Measurements from ENCODE around the gene KCNMB3.
"Not testable (repeated sequence)": the region's sequence is repeated elsewhere in the genome, so short reads cannot be mapped to it uniquely, and the experiment has no call there.

Gene KCNMB3

GRCh38 chr3:179250803-179251476 lies at the start of gene KCNMB3:
Gene KCNMB3, minus strand, starts transcription at chr3:179251114. Its CDS starts 124 bp downstream, at chr3:179250990.
- in situ Hi-C loops (cut with HindIII; ENCODE audit: low pct_ligation_motif_present, low pct_unique_long_range_greater_than_20kb, low sequenced_read_pairs): no loop called here
- DNase-seq: no peak

- in situ Hi-C loops (cut with HindIII; ENCODE audit: low pct_ligation_motif_present, low pct_unique_long_range_greater_than_20kb, low sequenced_read_pairs): no loop called here
- no peak for DNase-seq
Observed at GRCh38 chr3:179299999-179300613, 49.2 kb upstream of the KCNMB3 start.

- no peak for DNase-seq
- in situ Hi-C loops (cut with HindIII; ENCODE audit: low pct_ligation_motif_present, low pct_unique_long_range_greater_than_20kb, low sequenced_read_pairs): no loop called here
Observed at GRCh38 chr3:179299316-179299715, 48.4 kb upstream of the KCNMB3 start.

- in situ Hi-C loops (cut with HindIII; ENCODE audit: low pct_ligation_motif_present, low pct_unique_long_range_greater_than_20kb, low sequenced_read_pairs): no loop called here
- DNase-seq: no peak
Observed at GRCh38 chr3:179297971-179298725, 47.2 kb upstream of the KCNMB3 start.

GRCh38 chr3:179292450-179292849 lies 41.5 kb upstream of the KCNMB3 start:
- in situ Hi-C loops (cut with HindIII; ENCODE audit: low pct_ligation_motif_present, low pct_unique_long_range_greater_than_20kb, low sequenced_read_pairs): no loop called here
- DNase-seq: no peak

- in situ Hi-C loops (cut with HindIII; ENCODE audit: low pct_ligation_motif_present, low pct_unique_long_range_greater_than_20kb, low sequenced_read_pairs): no loop called here
- no peak for DNase-seq
Observed at GRCh38 chr3:179289295-179289694, 38.4 kb upstream of the KCNMB3 start.

- DNase-seq: no peak
- in situ Hi-C loops (cut with HindIII; ENCODE audit: low pct_ligation_motif_present, low pct_unique_long_range_greater_than_20kb, low sequenced_read_pairs): no loop called here
Observed at GRCh38 chr3:179288845-179289244, 37.9 kb upstream of the KCNMB3 start.

- in situ Hi-C loops (cut with HindIII; ENCODE audit: low pct_ligation_motif_present, low pct_unique_long_range_greater_than_20kb, low sequenced_read_pairs): no loop called here
- DNase-seq: no peak
Observed at GRCh38 chr3:179286331-179286730, 35.4 kb upstream of the KCNMB3 start.

GRCh38 chr3:179281825-179282224 lies 30.9 kb upstream of the KCNMB3 start:
- DNase-seq: no peak
- in situ Hi-C loops (cut with HindIII; ENCODE audit: low pct_ligation_motif_present, low pct_unique_long_range_greater_than_20kb, low sequenced_read_pairs): no loop called here

- in situ Hi-C loops (cut with HindIII; ENCODE audit: low pct_ligation_motif_present, low pct_unique_long_range_greater_than_20kb, low sequenced_read_pairs): no loop called here
- DNase-seq: no peak
Observed at GRCh38 chr3:179279837-179280236, 28.9 kb upstream of the KCNMB3 start.

- no peak for DNase-seq
- in situ Hi-C loops (cut with HindIII; ENCODE audit: low pct_ligation_motif_present, low pct_unique_long_range_greater_than_20kb, low sequenced_read_pairs): no loop called here
Observed at GRCh38 chr3:179278932-179279693, 28.2 kb upstream of the KCNMB3 start.

GRCh38 chr3:179278151-179278550 lies 27.2 kb upstream of the KCNMB3 start:
- no peak for DNase-seq
- in situ Hi-C loops (cut with HindIII; ENCODE audit: low pct_ligation_motif_present, low pct_unique_long_range_greater_than_20kb, low sequenced_read_pairs): no loop called here

GRCh38 chr3:179276743-179277142 lies 25.8 kb upstream of the KCNMB3 start:
- in situ Hi-C loops (cut with HindIII; ENCODE audit: low pct_ligation_motif_present, low pct_unique_long_range_greater_than_20kb, low sequenced_read_pairs): no loop called here
- no peak for DNase-seq

GRCh38 chr3:179276001-179276400 lies 25.1 kb upstream of the KCNMB3 start:
- in situ Hi-C loops (cut with HindIII; ENCODE audit: low pct_ligation_motif_present, low pct_unique_long_range_greater_than_20kb, low sequenced_read_pairs): no loop called here
- DNase-seq: no peak

GRCh38 chr3:179274434-179274833 lies 23.5 kb upstream of the KCNMB3 start:
- DNase-seq; in situ Hi-C loops (cut with HindIII; ENCODE audit: low pct_ligation_motif_present, low pct_unique_long_range_greater_than_20kb, low sequenced_read_pairs): not testable (repeated sequence)

- in situ Hi-C loops (cut with HindIII; ENCODE audit: low pct_ligation_motif_present, low pct_unique_long_range_greater_than_20kb, low sequenced_read_pairs): no loop called here
Observed at GRCh38 chr3:179272385-179272784, 21.5 kb upstream of the KCNMB3 start.

GRCh38 chr3:179269152-179269707 lies 18.3 kb upstream of the KCNMB3 start:
- in situ Hi-C loops (cut with HindIII; ENCODE audit: low pct_ligation_motif_present, low pct_unique_long_range_greater_than_20kb, low sequenced_read_pairs): no loop called here

More at GRCh38 chr3:179272385-179272784, 21.5 kb upstream of the KCNMB3 start:
- peak; percentile 23 for DNase-seq

GRCh38 chr3:179268400-179269051 lies 17.6 kb upstream of the KCNMB3 start:
- in situ Hi-C loops (cut with HindIII; ENCODE audit: low pct_ligation_motif_present, low pct_unique_long_range_greater_than_20kb, low sequenced_read_pairs): no loop called here
- DNase-seq: no peak

More at GRCh38 chr3:179269152-179269707, 18.3 kb upstream of the KCNMB3 start:
- DNase-seq: no peak
